Karpas-422 (cell line): ENCODE measurements around the gene MSX1. TPM values are rescaled to one million over a fixed set of nuclear protein-coding genes. Genes with fewer than 3 reads are reported as not detected.

ENCODE experiments used
- DNase-seq: peaks from one replicate; pipeline ENCODE4 v3.0.0-alpha.2; 2015
- H2AFZ ChIP-seq: fragments of 200-600 bp; sonication (generic); 2 replicates; pipeline ENCODE4 v1.6.1; 2014; ENCODE audit warnings: antibody characterized with exemption, low read length, mixed read lengths
- H3K27ac ChIP-seq: fragments of 200-600 bp; sonication (generic); 2 replicates; pipeline ENCODE4 v1.5.1; 2014; ENCODE audit warnings: mild to moderate bottlenecking, low read length, moderate library complexity
- H3K27me3 ChIP-seq: fragments of 200-600 bp; sonication (generic); 2 replicates; pipeline ENCODE4 v1.6.1; 2014; ENCODE audit warnings: low read length, mixed read lengths
- H3K36me3 ChIP-seq: fragments of 200-600 bp; sonication (generic); 2 replicates; pipeline ENCODE4 v1.6.1; 2014; ENCODE audit warnings: low read length, mixed read lengths; ENCODE audit not compliant: insufficient read depth
- H3K4me1 ChIP-seq: fragments of 200-600 bp; sonication (generic); 2 replicates; pipeline ENCODE4 v1.6.1; 2014; ENCODE audit warnings: mild to moderate bottlenecking, low read length, mixed read lengths
- H3K4me2 ChIP-seq: fragments of 200-600 bp; sonication (generic); 2 replicates; pipeline ENCODE4 v1.6.1; 2014; ENCODE audit warnings: low read length, low read depth, mild to moderate bottlenecking; ENCODE audit not compliant: poor library complexity, severe bottlenecking
- H3K4me3 ChIP-seq: fragments of 200-600 bp; sonication (generic); 2 replicates; pipeline ENCODE4 v1.5.1; 2014; ENCODE audit warnings: mild to moderate bottlenecking, antibody characterized with exemption, low read length, mixed read lengths
- H3K79me2 ChIP-seq: fragments of 200-600 bp; sonication (generic); 2 replicates; pipeline ENCODE4 v1.6.1; 2014; ENCODE audit warnings: mild to moderate bottlenecking, low read length, mixed read lengths
- H3K9ac ChIP-seq: fragments of 200-600 bp; sonication (generic); 2 replicates; pipeline ENCODE4 v1.6.0; 2014; ENCODE audit warnings: low read length
- H3K9me2 ChIP-seq: fragments of 200-600 bp; sonication (generic), shearing (Covaris generic); replicated peaks from 2 replicates; pipeline ENCODE4 v1.6.0; 2014; ENCODE audit warnings: mild to moderate bottlenecking, low read length, moderate library complexity; ENCODE audit not compliant: insufficient read depth
- H3K9me3 ChIP-seq: fragments of 300-700, 200-600 bp; sonication (generic); 2 replicates; pipeline ENCODE4 v1.6.1; 2014; ENCODE audit warnings: low read length, mixed read lengths
- H4K20me1 ChIP-seq: fragments of 200-600 bp; sonication (generic); 2 replicates; pipeline ENCODE4 v1.6.1; 2014; ENCODE audit warnings: mild to moderate bottlenecking, antibody characterized with exemption, low read length, low read depth; ENCODE audit not compliant: insufficient read depth
- total RNA-seq: library from RNA; depleted of rRNA; stranded (reverse); fragments of >200 nt; shearing (Covaris generic); gene quantifications from 2 replicates; pipeline ENCODE4 v1.2.3, GENCODE V29; 2014; ENCODE audit warnings: low replicate concordance

Gene MSX1
- total RNA-seq, 1 experiment from 2014 or later: 4.5 TPM

- Histone ChIP-seq H3K9ac (no peak overlapping the region), H3K9me2 (no peaks in the 10 kb centered on the region), H3K4me1 (no peaks in the 10 kb centered on the region)
These were observed 14.4 kb upstream of the MSX1 start for GRCh38 chr4:4845027-4845426.

GRCh38 chr4:4847011-4847410 lies 12.5 kb upstream of the MSX1 start:
- DNase-seq: no peak
- Histone ChIP-seq H3K27ac (no peak overlapping the region), H3K27me3 (no peaks in the 10 kb centered on the region), H2AFZ (no peak overlapping the region), H3K4me1 (no peaks in the 10 kb centered on the region), H3K9me2 (no peaks in the 10 kb centered on the region), H3K4me3 (no peak overlapping the region), H4K20me1 (no peaks in the 10 kb centered on the region), H3K36me3 (no peaks in the 10 kb centered on the region), H3K79me2 (no peaks in the 10 kb centered on the region), H3K9ac (no peak overlapping the region), H3K9me3 (no peaks in the 10 kb centered on the region), H3K4me2 (no peak overlapping the region)

More at GRCh38 chr4:4845027-4845426, 14.4 kb upstream of the MSX1 start:
- Histone ChIP-seq H3K79me2 (no peaks in the 10 kb centered on the region), H3K4me3 (no peak overlapping the region), H2AFZ (no peak overlapping the region), H3K4me2 (no peak overlapping the region), H3K36me3 (no peaks in the 10 kb centered on the region), H3K27ac (no peak overlapping the region), H3K9me3 (no peaks in the 10 kb centered on the region), H3K27me3 (no peaks in the 10 kb centered on the region), H4K20me1 (no peaks in the 10 kb centered on the region)
- DNase-seq: no peak

- Histone ChIP-seq H3K9me3 (no peaks in the 10 kb centered on the region), H3K36me3 (no peaks in the 10 kb centered on the region), H3K4me3 (no peak overlapping the region), H3K9me2 (no peaks in the 10 kb centered on the region), H3K4me1 (no peaks in the 10 kb centered on the region), H3K4me2 (no peak overlapping the region), H3K9ac (no peak overlapping the region), H2AFZ (no peak overlapping the region), H4K20me1 (no peaks in the 10 kb centered on the region), H3K27me3 (no peaks in the 10 kb centered on the region), H3K79me2 (no peaks in the 10 kb centered on the region), H3K27ac (no peak overlapping the region)
- DNase-seq: no peak
These were observed 10.9 kb upstream of the MSX1 start for GRCh38 chr4:4848540-4848939.

GRCh38 chr4:4849106-4849505 lies 10.4 kb upstream of the MSX1 start:
- H3K4me2 ChIP-seq: no peak overlapping the region
- H4K20me1 ChIP-seq: no peaks in the 10 kb centered on the region
- no peaks in the 10 kb centered on the region for H3K4me1 ChIP-seq
- H3K9me3 ChIP-seq: no peaks in the 10 kb centered on the region
- no peaks in the 10 kb centered on the region for H3K27me3 ChIP-seq
- no peak overlapping the region for H3K9ac ChIP-seq
- DNase-seq: no peak
- no peaks in the 10 kb centered on the region for H3K36me3 ChIP-seq
- no peaks in the 10 kb centered on the region for H3K9me2 ChIP-seq
- no peak overlapping the region for H3K27ac ChIP-seq
- H3K79me2 ChIP-seq: no peaks in the 10 kb centered on the region
- H2AFZ ChIP-seq: no peak overlapping the region
- H3K4me3 ChIP-seq: no peak overlapping the region

- Histone ChIP-seq H3K4me3 (no peak overlapping the region), H3K9ac (no peak overlapping the region), H3K4me1 (no peaks in the 10 kb centered on the region), H3K9me3 (no peaks in the 10 kb centered on the region), H4K20me1 (no peaks in the 10 kb centered on the region), H3K27me3 (no peaks in the 10 kb centered on the region), H3K4me2 (no peak overlapping the region), H3K36me3 (no peaks in the 10 kb centered on the region), H2AFZ (no peak overlapping the region), H3K9me2 (no peaks in the 10 kb centered on the region), H3K79me2 (no peaks in the 10 kb centered on the region), H3K27ac (no peak overlapping the region)
- no peak for DNase-seq
These were observed 9.8 kb upstream of the MSX1 start for GRCh38 chr4:4849524-4850193.

GRCh38 chr4:4851081-4851480 lies 8.4 kb upstream of the MSX1 start:
- H3K9ac ChIP-seq: no peak overlapping the region
- no peaks in the 10 kb centered on the region for H3K4me1 ChIP-seq
- DNase-seq: no peak
- H3K36me3 ChIP-seq: no peaks in the 10 kb centered on the region
- H3K9me3 ChIP-seq: no peaks in the 10 kb centered on the region
- no peak overlapping the region for H3K27ac ChIP-seq
- no peak overlapping the region for H3K4me3 ChIP-seq
- H2AFZ ChIP-seq: no peak overlapping the region
- H3K9me2 ChIP-seq: no peaks in the 10 kb centered on the region
- no peak overlapping the region for H3K4me2 ChIP-seq
- H4K20me1 ChIP-seq: no peaks in the 10 kb centered on the region
- no peaks in the 10 kb centered on the region for H3K79me2 ChIP-seq
- H3K27me3 ChIP-seq: no peaks in the 10 kb centered on the region

GRCh38 chr4:4851906-4852305 lies 7.6 kb upstream of the MSX1 start:
- Histone ChIP-seq H3K9me2 (no peaks in the 10 kb centered on the region), H3K36me3 (no peaks in the 10 kb centered on the region), H3K27me3 (no peaks in the 10 kb centered on the region), H3K4me2 (no peak overlapping the region), H3K79me2 (no peaks in the 10 kb centered on the region), H2AFZ (no peak overlapping the region), H4K20me1 (no peaks in the 10 kb centered on the region), H3K4me1 (no peaks in the 10 kb centered on the region), H3K9me3 (no peaks in the 10 kb centered on the region), H3K4me3 (no peak overlapping the region), H3K9ac (no peak overlapping the region), H3K27ac (no peak overlapping the region)
- DNase-seq: no peak

GRCh38 chr4:4852591-4853362 lies 6.7 kb upstream of the MSX1 start:
- Histone ChIP-seq H3K27ac (no peak overlapping the region), H3K36me3 (no peaks in the 10 kb centered on the region), H3K9me2 (no peaks in the 10 kb centered on the region), H3K27me3 (no peaks in the 10 kb centered on the region), H3K4me1 (no peaks in the 10 kb centered on the region), H3K4me2 (no peak overlapping the region), H3K9me3 (no peaks in the 10 kb centered on the region), H3K4me3 (no peak overlapping the region), H2AFZ (no peak overlapping the region), H4K20me1 (no peaks in the 10 kb centered on the region), H3K9ac (no peak overlapping the region), H3K79me2 (no peaks in the 10 kb centered on the region)
- DNase-seq: no peak
